Prostate gland (tissue), 2 donors: ENCODE measurements around the gene HOXA3. TPM values are rescaled to one million over a fixed set of nuclear protein-coding genes. Genes with fewer than 3 reads are reported as not detected.

Experiments
- DNase-seq: peaks from one replicate; pipeline ENCODE4 v3.0.0-alpha.2; 2019; ENCODE audit warnings: low spot score
- H3K27ac ChIP-seq, 2 donors: fragments of 200-600 bp; sonication (generic); 2 replicates each; pipeline ENCODE4 v1.5.1; 2017 to 2019
- H3K27me3 ChIP-seq: fragments of 200-600 bp; sonication (generic); replicated peaks from 2 replicates; pipeline ENCODE4 v1.5.1; 2019; ENCODE audit not compliant: insufficient read depth
- H3K36me3 ChIP-seq, 2 donors: fragments of 200-600 bp; sonication (generic); 1 replicate in 1 of 2; 2 replicates in 1 of 2; pipeline versions ENCODE4 v1.5.1 to v1.8.1; 2017 to 2019
- H3K4me1 ChIP-seq: fragments of 200-600 bp; sonication (generic); replicated peaks from 2 replicates; pipeline ENCODE4 v1.5.1; 2019
- H3K4me3 ChIP-seq, 2 donors: fragments of 200-600 bp; sonication (generic); 2 replicates each; pipeline ENCODE4 v1.5.1; 2017 to 2019
- H3K9me3 ChIP-seq: fragments of 200-600 bp; sonication (generic); 2 replicates; pipeline ENCODE4 v1.5.1; 2017
- CTCF ChIP-seq, 4 experiments: fragments of 200-600 bp in 2 of 4; fragments of 450-650 bp in 2 of 4; sonication (generic) in 2 of 4; IDR thresholded peaks; 1 replicate in 3 of 4; 2 replicates in 1 of 4; pipeline ENCODE4 v1.5.1; 2016 to 2019; ENCODE audit warnings: antibody characterized with exemption in 4 of 4, mild to moderate bottlenecking in 2 of 4, moderate library complexity in 2 of 4
- POLR2A ChIP-seq: fragments of 450-650 bp; IDR thresholded peaks from one replicate; pipeline ENCODE4 v1.6.1; 2016; ENCODE audit warnings: antibody characterized with exemption, mild to moderate bottlenecking
- POLR2AphosphoS5 ChIP-seq: sonication (generic); formaldehyde crosslinking; IDR thresholded peaks from one replicate; pipeline ENCODE4 v1.6.1; 2017; ENCODE audit warnings: antibody characterized with exemption
- WGBS: methylation state at CpG from one replicate; pipeline ENCODE4 v1.1.5; 2018; 5-methylcytosine and 5-hydroxymethylcytosine counted together
- intact Hi-C: fragments of 100-400 bp; cut with DNase I; formaldehyde crosslinking; loops from one replicate; pipeline ENCODE4 v1.14.2; 2022
- total RNA-seq, 2 donors: library from RNA; depleted of rRNA; stranded (reverse); fragments of >200 nt; gene quantifications; one replicate each; pipeline ENCODE4 v1.1.0, GENCODE V29; 2016

The HOXA3 gene
- total RNA-seq, 2 donors from 2014 or later: 2.8 to 3.1 TPM

- Histone ChIP-seq H3K9me3 (no peaks in the 10 kb centered on the region), H3K27me3 (no peaks in the 10 kb centered on the region), H3K36me3 (no peaks in the 10 kb centered on the region), H3K4me3 (peak overlapping the region; percentile 22 to 23), H3K4me1 (peaks cover 5% of the 10 kb centered on the region), H3K27ac (peak overlapping the region; percentile 70 to 75)
- intact Hi-C loops: loop anchor here (10.0 kb wide), 1 partner anchor 234 kb away; the partner anchor contains the start of gene SKAP2
- DNase-seq: no peak
- 8% methylated on average over 38 of the region's 38 CpGs for WGBS
- peak; percentile 77 for TF ChIP-seq POLR2AphosphoS5
- TF ChIP-seq POLR2A: peak; percentile 14
- TF ChIP-seq CTCF (IDR thresholded peaks at IDR 0.05): no peak
Observed at GRCh38 chr7:27098578-27099451, 53.6 kb downstream of the HOXA3 start.

GRCh38 chr7:27097686-27098577 is 54.5 kb downstream of the HOXA3 start:
- WGBS: 25% methylated on average over 35 of the region's 35 CpGs
- Histone ChIP-seq H3K4me3 (peak overlapping the region; percentile 22 to 23), H3K27me3 (no peaks in the 10 kb centered on the region), H3K36me3 (no peaks in the 10 kb centered on the region), H3K4me1 (peaks cover 5% of the 10 kb centered on the region), H3K9me3 (no peaks in the 10 kb centered on the region), H3K27ac (peak overlapping the region; percentile 70 to 75)
- intact Hi-C loops: loop anchor here (2.0 to 10.0 kb wide), 2 partner anchors 15 to 233 kb away; partner anchors contain the start of gene SKAP2
- DNase-seq: no peak
- TF ChIP-seq POLR2AphosphoS5: no peak

GRCh38 chr7:27096768-27097514 is 55.4 kb downstream of the HOXA3 start:
- Histone ChIP-seq H3K36me3 (no peaks in the 10 kb centered on the region), H3K27ac (peak overlapping the region; percentile 76 to 78), H3K9me3 (no peaks in the 10 kb centered on the region), H3K27me3 (no peaks in the 10 kb centered on the region), H3K4me3 (peak overlapping the region; percentile 62), H3K4me1 (peaks cover 5% of the 10 kb centered on the region)
- no peak for DNase-seq
- TF ChIP-seq CTCF (IDR thresholded peaks at IDR 0.05): no peak
- no peak for TF ChIP-seq POLR2A
- no peak for TF ChIP-seq POLR2AphosphoS5
- intact Hi-C loops: loop anchor here (2.0 to 10.0 kb wide), 2 partner anchors 16 to 232 kb away; partner anchors contain the start of gene SKAP2
- WGBS: under 1% methylated on average over 41 of the region's 41 CpGs

- Histone ChIP-seq H3K9me3 (no peaks in the 10 kb centered on the region), H3K27me3 (no peaks in the 10 kb centered on the region), H3K4me1 (peaks cover 5% of the 10 kb centered on the region), H3K27ac (peak within 1 kb of the TSS; percentile 76 to 78), H3K36me3 (no peaks in the 10 kb centered on the region), H3K4me3 (peak within 1 kb of the TSS; percentile 62)
- peak; percentile 84 for DNase-seq
- TF ChIP-seq POLR2AphosphoS5: peak; percentile 75
- peak; percentile 84 for TF ChIP-seq POLR2A
- peak in 1 of 4 experiments; percentile 16 for TF ChIP-seq CTCF (IDR thresholded peaks at IDR 0.05)
- intact Hi-C loops: loop anchor here (2.0 to 10.0 kb wide), 2 partner anchors 17 to 231 kb away; partner anchors contain the start of gene SKAP2
- under 1% methylated on average over 68 of the region's 68 CpGs for WGBS
Observed at GRCh38 chr7:27095897-27096767, 56.3 kb downstream of the HOXA3 start, which contains the start of gene HOXA1. Gene HOXA1, minus strand, starts transcription at chr7:27096000. Its CDS starts 88 bp downstream, at chr7:27095912.
